Ovary (tissue), 9 donors: Measurements from ENCODE around the gene FGFRL1. TPM values are rescaled to one million over a fixed set of nuclear protein-coding genes. Genes with fewer than 3 reads are reported as not detected.

ENCODE experiments used
- DNase-seq, 5 donors: peaks; one replicate each; pipeline ENCODE4 v3.0.0-alpha.2; 2019 to 2020
- H3K27ac ChIP-seq, 2 donors: fragments of 200-600 bp; one replicate each; pipeline versions ENCODE4 v1.5.1 to v1.8.0; 2019 to 2022
- H3K27me3 ChIP-seq: fragments of 200-600 bp; one replicate; pipeline ENCODE4 v1.8.0; 2022
- H3K36me3 ChIP-seq: fragments of 200-600 bp; sonication (generic); one replicate; pipeline ENCODE4 v1.5.1; 2019
- H3K4me1 ChIP-seq: one replicate; pipeline ENCODE4 v1.8.1; 2013; ENCODE audit warnings: mild to moderate bottlenecking, moderate library complexity; ENCODE audit not compliant: insufficient read depth
- H3K4me3 ChIP-seq: fragments of 200-600 bp; sonication (generic); one replicate; pipeline ENCODE4 v1.5.1; 2017
- H3K9me3 ChIP-seq, 2 donors: fragments of 200-600 bp in 1 of 2; sonication (generic) in 1 of 2; one replicate each; pipeline versions ENCODE4 v1.5.1 to v1.8.1; 2013 to 2019; ENCODE audit warnings: mild to moderate bottlenecking in 1 of 2, moderate library complexity in 1 of 2
- EP300 ChIP-seq: sonication (generic); formaldehyde crosslinking; IDR thresholded peaks from one replicate; pipeline ENCODE4 v1.6.1; 2017; ENCODE audit warnings: antibody characterized with exemption
- POLR2A ChIP-seq: fragments of 450-650 bp; IDR thresholded peaks from one replicate; pipeline ENCODE4 v1.6.1; 2017; ENCODE audit warnings: antibody characterized with exemption, mild to moderate bottlenecking, moderate library complexity
- whole genome bisulfite sequencing, 3 donors: extraction: QIAGEN DNeasy Blood & Tissue Kit in 1 of 3; methylation state at CpG; one replicate each; pipeline versions ENCODE4 v1.1.5 to v1.1.7; 2013 to 2017; 5-methylcytosine and 5-hydroxymethylcytosine counted together
- intact Hi-C, 4 donors: fragments of 100-400 bp; cut with DNase I; formaldehyde crosslinking; loops; one replicate each; pipeline versions ENCODE4 v1.11.0 to v1.15.1; 2022 to 2023
- polyA plus RNA-seq, 2 donors: library from polyadenylated mRNA; stranded (reverse); fragments of 200-250 nt in 1 of 2; fragments of 350-450 nt in 1 of 2; fragmentation: Illumina TruSeq in 1 of 2; extraction: RNeasy Lipid Tissue Mini Kit (QIAGEN cat#74804) in 1 of 2; gene quantifications; one replicate each; pipeline ENCODE4 v1.2.3, GENCODE V29; 2013 to 2014
- total RNA-seq, 7 donors: library from RNA; depleted of rRNA in 2 of 7; stranded (reverse); fragments of >200 nt in 2 of 7; fragmentation: NEBNext Ultra II Directional in 3 of 7; extraction: Animal tissue kit (Norgen Biotek cat#: 25700) in 3 of 7; gene quantifications; one replicate each; pipeline versions ENCODE4 v1.1.0 to v1.2.4, GENCODE V29; 2016 to 2023
- TF ChIP-seq, protein P1 (sequence below), 3 donors: fragments of 450-650 bp in 2 of 3; fragments of 200-600 bp in 1 of 3; IDR thresholded peaks; one replicate each; pipeline versions ENCODE4 v1.5.1 to v1.8.0; 2016 to 2022; ENCODE audit warnings: antibody characterized with exemption in 3 of 3, mild to moderate bottlenecking in 1 of 3
- donor health status: DM: no; HTN: no; CAD: no; lungs with moderate emphysema.
- donor health status: DM: no; HTN: no; CAD: no.
- donor health status: Bipolar disorder and iron deficiency.
- donor health status: DM: yes; HTN: yes; CAD: no.
- donor health status: DM: no; HTN: no; CAD: no.
- donor health status: DM: yes; HTN: yes; CAD: no.

Gene FGFRL1
- total and polyA plus RNA-seq, 9 donors, result 23.4 to 59.1 (median 38.7) TPM

DNA sequence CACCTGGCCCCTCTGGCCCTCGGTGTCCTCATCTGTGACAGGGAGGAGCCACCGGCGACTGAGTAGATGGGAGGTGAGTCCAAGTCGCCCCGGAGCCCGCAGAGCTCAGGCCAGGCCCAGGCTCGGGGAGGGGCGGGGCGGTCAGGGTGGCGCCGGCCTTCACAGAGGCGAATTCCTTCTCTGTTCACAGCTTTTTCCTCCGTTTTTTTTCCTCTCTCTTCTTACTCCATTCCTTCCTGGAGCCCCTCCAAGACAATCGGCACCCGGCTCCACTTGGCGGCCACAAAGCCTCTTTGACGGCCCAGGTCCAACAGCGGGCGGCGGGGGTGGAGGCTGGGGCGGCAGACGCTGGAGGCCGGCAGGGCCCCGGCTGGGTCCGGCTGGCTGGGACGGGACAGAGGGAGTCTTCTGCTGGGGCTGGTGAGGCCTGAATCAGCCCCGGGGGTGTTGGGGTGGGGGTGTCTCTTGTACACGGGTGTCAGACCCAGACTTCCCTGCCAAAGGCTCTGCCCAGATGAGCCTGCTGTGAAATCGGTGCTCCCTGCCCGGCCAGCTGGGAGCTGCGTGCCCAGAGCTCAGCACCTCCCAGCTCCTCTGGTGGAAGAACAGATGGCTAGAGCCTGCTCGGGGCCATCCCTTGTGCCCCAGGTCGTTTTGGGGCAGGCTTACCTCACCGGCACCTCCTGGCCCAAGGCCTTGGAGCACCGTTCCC lies 22.6 kb downstream of the FGFRL1 start:
- H3K4me1 ChIP-seq, result peaks cover 23% of the 10 kb centered on the region
- H3K36me3 ChIP-seq, result no peaks in the 10 kb centered on the region
- peak; percentile 80 to 87 (median 81) for DNase-seq
- H3K27ac ChIP-seq, result peak overlapping the region in 1 of 2 donors; percentile 68
- no peaks in the 10 kb centered on the region for H3K9me3 ChIP-seq
- WGBS, 3 donors, result 3 to 15% (median 8%) methylated on average over 33 to 35 of the region's 35 CpGs
- intact Hi-C loops, result no loop called here
- no peaks in the 10 kb centered on the region for H3K27me3 ChIP-seq
- H3K4me3 ChIP-seq, result peak overlapping the region; percentile 16
- TF ChIP-seq, protein P1, sequence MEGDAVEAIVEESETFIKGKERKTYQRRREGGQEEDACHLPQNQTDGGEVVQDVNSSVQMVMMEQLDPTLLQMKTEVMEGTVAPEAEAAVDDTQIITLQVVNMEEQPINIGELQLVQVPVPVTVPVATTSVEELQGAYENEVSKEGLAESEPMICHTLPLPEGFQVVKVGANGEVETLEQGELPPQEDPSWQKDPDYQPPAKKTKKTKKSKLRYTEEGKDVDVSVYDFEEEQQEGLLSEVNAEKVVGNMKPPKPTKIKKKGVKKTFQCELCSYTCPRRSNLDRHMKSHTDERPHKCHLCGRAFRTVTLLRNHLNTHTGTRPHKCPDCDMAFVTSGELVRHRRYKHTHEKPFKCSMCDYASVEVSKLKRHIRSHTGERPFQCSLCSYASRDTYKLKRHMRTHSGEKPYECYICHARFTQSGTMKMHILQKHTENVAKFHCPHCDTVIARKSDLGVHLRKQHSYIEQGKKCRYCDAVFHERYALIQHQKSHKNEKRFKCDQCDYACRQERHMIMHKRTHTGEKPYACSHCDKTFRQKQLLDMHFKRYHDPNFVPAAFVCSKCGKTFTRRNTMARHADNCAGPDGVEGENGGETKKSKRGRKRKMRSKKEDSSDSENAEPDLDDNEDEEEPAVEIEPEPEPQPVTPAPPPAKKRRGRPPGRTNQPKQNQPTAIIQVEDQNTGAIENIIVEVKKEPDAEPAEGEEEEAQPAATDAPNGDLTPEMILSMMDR (IDR thresholded peaks at IDR 0.05), result no peak
- TF ChIP-seq POLR2A (no peak), EP300 (no peak)

DNA sequence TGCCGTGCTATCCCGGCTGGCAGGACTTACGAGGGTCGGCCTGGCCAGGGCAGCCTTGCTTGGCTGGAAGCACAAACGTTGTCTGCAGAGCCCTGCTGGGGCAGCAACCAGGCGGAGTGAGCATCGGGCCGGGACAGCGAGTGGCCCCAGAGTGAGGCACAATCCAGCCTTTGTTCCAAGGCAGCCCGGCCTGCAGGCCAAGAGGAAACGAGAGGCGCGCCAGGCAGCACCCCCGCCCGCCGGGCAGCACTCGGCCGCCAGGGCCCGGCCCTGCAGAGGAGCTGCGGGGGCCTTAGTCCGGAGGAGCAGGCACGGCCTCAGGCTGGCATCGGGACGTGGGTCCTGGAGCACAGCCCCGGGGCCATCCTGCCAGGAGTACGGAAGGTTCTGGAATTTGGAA lies 24.1 kb downstream of the FGFRL1 start:
- Histone ChIP-seq H3K36me3 (no peaks in the 10 kb centered on the region), H3K4me3 (no peak overlapping the region), H3K27ac (no peak overlapping the region), H3K9me3 (no peaks in the 10 kb centered on the region), H3K4me1 (peaks cover 26% of the 10 kb centered on the region), H3K27me3 (no peaks in the 10 kb centered on the region)
- intact Hi-C loops, result no loop called here
- 88 to 95% (median 88%) methylated on average over 22 to 26 of the region's 26 CpGs for WGBS, 3 donors
- no peak for TF ChIP-seq EP300
- TF ChIP-seq POLR2A, result no peak
- TF ChIP-seq, protein P1 (IDR thresholded peaks at IDR 0.05), result no peak
- no peak for DNase-seq

DNA sequence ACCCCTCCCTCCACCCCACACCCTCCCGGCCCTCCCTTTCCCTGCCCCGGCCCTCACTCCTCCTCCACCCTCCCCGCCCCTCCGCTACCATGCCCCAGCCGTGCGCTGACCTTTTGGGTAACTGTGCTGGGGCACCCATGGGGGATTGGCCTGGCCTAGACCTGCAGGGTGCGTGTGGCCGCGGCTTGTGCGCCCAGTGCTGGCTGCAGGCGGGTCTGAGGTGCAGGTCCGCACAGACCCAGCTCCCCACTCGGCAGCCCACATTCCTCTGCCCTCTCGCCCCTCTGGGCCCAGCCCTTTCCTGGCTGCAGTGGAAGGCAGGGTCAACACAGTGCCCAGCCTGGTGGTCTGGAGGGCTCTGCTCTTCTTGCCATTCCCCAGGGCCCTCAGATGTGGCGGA lies 24.7 kb downstream of the FGFRL1 start:
- WGBS, 3 donors, result 90 to 94% (median 92%) methylated on average over 15 of the region's 15 CpGs
- intact Hi-C loops, result no loop called here
- H3K27ac ChIP-seq, result peak overlapping the region in 1 of 2 donors; percentile 12
- H3K4me1 ChIP-seq, result peaks cover 27% of the 10 kb centered on the region
- no peak for TF ChIP-seq EP300
- TF ChIP-seq POLR2A, result no peak
- TF ChIP-seq, protein P1 (IDR thresholded peaks at IDR 0.05), result no peak
- H3K36me3 ChIP-seq, result no peaks in the 10 kb centered on the region
- no peaks in the 10 kb centered on the region for H3K27me3 ChIP-seq
- H3K4me3 ChIP-seq, result no peak overlapping the region
- no peak for DNase-seq
- no peaks in the 10 kb centered on the region for H3K9me3 ChIP-seq

DNA sequence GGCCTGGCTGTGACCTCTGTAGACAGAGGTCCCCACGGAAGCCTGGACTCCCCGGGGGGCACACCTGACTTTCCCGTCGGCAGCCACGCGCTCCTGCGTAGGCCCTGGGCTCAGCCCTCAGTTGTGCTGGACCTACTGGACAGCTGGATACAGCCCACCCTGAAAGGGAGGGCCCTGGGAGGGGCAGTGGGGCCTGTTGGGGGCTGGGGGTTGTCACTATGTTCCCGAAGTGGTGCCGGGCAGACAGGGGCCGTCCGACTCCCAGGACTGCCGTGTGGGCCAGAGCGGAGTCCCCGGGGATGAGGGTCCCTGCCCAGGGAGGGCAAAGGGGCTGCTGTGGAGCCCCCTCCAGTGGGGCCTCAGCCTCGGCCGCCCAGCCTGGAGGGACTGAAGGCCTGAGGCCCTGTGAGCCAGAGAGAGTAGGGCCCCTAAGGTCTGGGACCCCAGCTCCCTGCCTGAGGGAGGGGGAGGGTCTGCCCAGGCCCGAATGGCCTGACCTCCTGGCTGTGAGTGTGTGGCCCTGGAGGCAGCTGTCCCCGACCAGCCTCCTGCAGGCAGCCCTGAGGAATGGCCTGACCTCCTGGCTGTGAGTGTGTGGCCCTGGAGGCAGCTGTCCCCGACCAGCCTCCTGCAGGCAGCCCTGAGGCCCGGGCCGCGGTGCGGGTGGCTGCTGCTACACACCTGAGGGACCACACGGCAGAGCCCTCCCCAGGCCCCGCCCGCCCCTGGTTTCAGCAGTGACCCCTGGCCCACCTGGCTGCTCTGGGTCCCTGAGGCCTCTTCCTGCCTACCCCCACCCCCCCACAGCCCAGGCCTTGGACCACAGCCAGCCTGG lies 25.8 kb downstream of the FGFRL1 start:
- TF ChIP-seq, protein P1 (IDR thresholded peaks at IDR 0.05), result no peak
- no peak for TF ChIP-seq EP300
- no peak for TF ChIP-seq POLR2A
- intact Hi-C loops, result no loop called here
- peaks cover 33% of the 10 kb centered on the region for H3K4me1 ChIP-seq
- no peak overlapping the region for H3K4me3 ChIP-seq
- no peaks in the 10 kb centered on the region for H3K36me3 ChIP-seq
- 86 to 88% (median 88%) methylated on average over 12 to 26 of the region's 26 CpGs for WGBS, 3 donors
- DNase-seq, result no peak
- no peaks in the 10 kb centered on the region for H3K27me3 ChIP-seq
- no peak overlapping the region for H3K27ac ChIP-seq
- H3K9me3 ChIP-seq, result no peaks in the 10 kb centered on the region
